CD4-positive, alpha-beta T cell treated with Interleukin-10 for 1 hour (primary cell): ENCODE measurements around the gene GPR62.

Experiments
- DNase-seq: peaks from one replicate; pipeline ENCODE4 v3.0.0-alpha.2; 2020

The GPR62 gene

DNA sequence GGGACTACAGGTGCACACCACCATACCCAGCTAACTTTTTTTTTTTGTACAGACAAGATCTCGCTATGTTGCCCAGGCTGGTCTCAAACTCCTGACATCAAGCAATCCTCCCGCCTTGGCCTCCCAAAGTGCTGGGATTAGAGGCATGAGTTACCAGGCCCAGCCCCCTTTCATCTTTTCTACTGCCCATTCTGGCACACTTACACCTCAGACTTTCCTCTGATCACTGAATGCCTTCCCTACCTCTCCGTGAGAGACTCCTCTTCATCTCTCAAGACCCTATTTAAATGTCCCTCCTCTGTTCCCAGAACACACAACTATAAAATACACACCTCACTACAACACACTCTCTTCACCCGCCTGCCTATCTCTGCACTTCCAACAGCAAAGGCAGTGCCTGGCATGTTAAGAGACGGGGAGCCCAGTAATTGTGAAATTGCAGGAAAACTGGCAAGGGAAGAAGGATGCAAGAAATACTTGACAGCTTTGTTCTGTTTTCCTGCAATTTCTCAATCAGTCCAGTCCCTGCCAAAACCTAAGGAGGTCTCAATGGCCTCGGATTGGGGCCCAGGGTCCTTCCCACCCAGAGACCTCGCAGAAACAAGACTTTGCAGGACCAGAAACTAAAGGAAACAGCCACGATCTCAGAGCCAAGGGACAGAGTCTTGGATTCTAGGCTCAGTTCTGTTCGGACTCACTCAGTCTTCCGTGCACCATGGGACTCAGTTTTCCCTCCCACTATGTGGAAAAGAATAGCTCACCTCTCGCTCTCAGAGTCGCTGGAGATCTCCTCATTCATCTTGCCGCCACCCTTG lies 14.3 kb upstream of the GPR62 start:
- DNase-seq = no peak

GRCh38 chr3:51941463-51941797 lies 13.8 kb upstream of the GPR62 start:
- no peak for DNase-seq

- peak; percentile 100 for DNase-seq
These were observed 13.2 kb upstream of the GPR62 start, which contains the start of the genes PARP3 and RRP9 for GRCh38 chr3:51941798-51942602. Gene PARP3, plus strand, starts transcription at chr3:51942363. Its CDS starts 993 bp downstream, at chr3:51943356. Gene RRP9, minus strand, starts transcription at chr3:51941904. Its CDS starts 37 bp downstream, at chr3:51941867.

DNA sequence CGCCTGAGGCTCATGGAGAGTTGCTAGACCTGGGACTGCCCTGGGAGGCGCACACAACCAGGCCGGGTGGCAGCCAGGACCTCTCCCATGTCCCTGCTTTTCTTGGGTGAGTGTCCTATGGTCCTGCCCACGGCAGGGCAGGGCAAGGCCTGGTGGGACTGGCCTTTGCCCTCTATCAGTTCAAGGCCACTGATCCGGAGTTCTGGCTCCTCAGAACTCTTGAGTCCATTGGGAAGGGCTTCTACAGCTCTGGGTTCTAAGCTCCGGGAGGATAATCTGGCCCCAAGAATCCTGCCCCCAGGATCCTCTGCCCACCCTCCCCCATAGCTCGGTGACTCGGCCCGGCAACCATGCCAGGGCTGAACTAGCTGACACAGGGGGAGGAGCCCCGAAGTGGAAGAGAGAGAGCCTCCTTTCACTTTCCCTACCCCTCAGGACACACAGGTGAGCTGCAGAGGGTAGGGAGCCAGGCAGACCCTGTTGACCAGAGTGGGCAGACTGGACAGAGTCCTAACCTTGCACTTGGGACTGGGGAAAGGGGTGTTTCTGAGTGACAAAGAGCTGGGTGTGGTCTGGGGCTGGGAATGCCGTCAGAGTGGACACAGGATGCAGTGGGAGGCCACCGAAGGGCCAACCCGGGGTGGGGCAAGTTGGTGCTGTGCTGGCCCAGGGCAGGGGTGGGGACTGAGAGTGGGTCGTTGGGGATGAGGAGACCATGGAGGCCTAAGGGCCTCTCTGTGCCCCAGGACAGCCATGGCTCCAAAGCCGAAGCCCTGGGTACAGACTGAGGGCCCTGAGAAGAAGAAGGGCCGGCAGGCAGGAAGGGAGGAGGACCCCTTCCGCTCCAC lies 12.4 kb upstream of the GPR62 start:
- peak; percentile 60 for DNase-seq

GRCh38 chr3:51943451-51944391 lies 11.5 kb upstream of the GPR62 start:
- no peak for DNase-seq

- no peak for DNase-seq
These were observed 10.6 kb upstream of the GPR62 start for GRCh38 chr3:51944451-51945021.

DNA sequence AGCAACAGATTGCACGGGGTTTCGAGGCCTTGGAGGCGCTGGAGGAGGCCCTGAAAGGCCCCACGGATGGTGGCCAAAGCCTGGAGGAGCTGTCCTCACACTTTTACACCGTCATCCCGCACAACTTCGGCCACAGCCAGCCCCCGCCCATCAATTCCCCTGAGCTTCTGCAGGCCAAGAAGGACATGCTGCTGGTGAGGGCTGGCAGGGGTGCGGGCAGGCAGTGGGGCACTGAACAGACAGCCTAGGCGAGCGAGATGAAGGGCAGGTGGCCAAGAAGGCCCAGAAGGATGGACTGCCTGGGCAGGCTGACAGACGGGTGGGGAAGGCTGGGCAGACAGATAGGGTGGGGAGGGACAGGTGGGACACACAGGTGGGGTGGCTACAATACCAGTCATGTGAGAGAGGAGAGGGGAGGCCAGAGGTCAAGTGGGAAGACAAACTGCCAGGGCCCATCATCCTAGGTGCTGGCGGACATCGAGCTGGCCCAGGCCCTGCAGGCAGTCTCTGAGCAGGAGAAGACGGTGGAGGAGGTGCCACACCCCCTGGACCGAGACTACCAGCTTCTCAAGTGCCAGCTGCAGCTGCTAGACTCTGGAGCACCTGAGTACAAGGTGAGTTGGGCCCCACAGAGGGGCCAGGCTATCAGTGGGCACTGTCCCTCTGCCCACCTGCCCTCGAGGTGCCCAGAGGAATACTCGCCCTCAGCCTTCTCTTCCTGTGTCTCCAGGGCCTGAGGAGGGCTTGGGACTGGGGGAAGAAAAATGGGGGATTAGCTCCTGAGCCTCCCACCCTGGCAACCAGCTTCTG lies 9.9 kb upstream of the GPR62 start:
- DNase-seq = no peak

DNA sequence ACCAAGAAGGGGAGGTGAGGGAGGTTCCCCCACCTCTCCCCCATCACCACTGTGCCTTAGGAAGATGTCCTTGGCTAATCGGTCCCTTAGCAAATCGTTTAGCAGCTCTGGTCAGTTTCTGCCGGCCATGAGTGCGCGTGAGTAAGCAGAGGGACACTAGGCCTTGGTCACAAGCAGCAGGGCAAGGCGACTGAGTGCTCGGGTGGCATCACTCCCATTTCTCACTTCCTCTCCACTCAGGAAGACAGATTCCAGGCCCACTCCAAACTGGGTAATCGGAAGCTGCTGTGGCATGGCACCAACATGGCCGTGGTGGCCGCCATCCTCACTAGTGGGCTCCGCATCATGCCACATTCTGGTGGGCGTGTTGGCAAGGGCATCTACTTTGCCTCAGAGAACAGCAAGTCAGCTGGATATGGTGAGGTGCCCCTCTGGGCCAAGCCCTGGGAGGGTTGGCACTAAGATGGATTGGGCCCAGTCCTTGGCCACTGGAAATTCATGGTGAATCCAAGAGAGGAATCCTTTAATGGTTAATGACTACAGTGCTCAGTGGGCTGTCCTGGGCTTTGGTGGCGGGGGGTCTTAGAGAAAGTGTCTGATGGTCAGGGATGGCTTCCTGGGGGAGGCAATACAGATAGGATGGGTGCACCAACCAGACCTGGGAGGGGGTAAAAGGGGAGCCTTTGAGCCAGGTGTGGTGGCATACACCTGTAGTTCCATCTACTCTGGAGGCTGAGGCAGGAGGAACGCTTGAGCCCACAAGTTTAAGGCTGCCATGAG lies 9.1 kb upstream of the GPR62 start:
- DNase-seq = no peak

DNA sequence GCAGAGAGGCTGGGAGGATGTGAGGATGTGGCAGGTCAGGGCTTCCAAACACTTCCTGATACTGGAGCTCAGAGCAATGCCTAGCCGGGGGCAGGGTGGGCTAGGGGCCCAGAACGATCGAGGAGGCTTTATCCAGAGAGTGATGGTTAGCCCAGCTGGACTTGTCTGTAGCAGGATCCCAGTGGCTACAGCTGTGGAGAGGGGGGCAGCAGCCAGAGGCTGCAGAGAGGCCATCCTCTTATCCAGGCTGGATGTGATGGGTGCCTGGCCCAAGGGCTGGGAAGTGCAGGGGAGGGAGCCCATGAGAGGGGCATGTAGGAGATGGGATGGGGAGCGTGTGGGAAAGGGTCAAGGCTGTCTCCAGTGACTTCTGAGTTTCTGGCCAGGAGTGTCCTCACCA lies 8.4 kb upstream of the GPR62 start:
- DNase-seq = no peak

GRCh38 chr3:51947215-51947900 lies 7.8 kb upstream of the GPR62 start:
- no peak for DNase-seq

GRCh38 chr3:51948016-51948580 lies 7.1 kb upstream of the GPR62 start:
- no peak for DNase-seq

- DNase-seq = no peak
These were observed 6.1 kb upstream of the GPR62 start for GRCh38 chr3:51949121-51949520.

DNA sequence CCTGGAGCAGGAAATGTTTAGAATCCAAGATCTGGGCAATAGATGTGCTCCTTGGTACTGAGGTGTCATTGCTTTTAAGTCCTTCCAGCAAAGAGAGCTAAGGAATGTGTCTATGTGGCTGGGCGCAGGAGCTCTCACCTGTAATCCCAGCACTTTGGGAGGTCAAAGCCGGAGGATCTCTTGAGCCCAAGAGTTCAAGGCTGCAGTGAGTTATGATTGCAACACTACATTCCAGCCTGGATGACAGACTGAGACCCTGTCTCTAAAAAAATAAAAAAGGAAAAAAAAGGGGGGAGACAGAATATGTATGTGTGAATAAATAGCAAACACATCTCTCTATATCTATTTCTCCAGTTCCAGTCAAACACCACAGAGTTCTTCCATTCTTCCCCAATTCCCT lies 4.3 kb upstream of the GPR62 start:
- no peak for DNase-seq

GRCh38 chr3:51953445-51953844 lies 1.7 kb upstream of the GPR62 start:
- no peak for DNase-seq

DNA sequence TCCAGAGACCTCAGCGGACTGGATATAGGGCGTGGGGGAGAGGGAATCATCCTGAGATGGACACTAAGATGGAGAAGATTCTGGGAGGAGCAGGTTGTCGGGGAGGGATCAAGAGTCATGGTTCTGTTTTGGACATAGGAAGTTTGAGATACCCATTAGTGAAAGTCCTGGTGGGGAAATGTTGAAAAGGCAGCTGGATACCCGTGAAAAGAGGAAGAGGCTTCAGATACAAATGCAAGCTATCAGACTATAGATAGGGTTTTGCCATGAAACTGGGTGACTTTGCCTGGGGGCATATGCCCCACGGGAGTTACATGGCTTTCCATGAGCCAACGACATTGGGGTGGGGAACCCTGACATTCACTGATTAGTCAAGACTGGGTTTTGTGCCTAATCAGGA lies 1.1 kb upstream of the GPR62 start:
- DNase-seq = no peak

DNA sequence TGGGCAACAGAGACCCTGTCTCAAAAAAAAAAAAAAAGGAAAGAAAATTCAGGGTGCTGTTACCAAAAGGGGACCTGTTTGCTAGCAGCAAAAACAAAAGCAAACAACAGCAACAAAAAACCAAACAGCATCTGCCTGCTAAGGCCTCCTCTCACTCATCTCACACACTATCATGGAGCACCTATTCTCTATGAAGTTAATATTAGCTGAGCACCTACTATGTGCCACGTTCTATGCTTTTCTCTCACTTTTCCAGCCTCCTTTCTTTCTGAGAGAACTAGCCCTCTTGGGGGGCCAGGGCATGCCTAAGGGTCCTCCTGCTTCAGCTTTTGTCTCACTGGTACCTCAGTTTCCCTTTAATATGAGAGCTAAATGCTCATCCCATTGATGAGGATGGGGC lies 468 bp upstream of the GPR62 start:
- no peak for DNase-seq

- peak; percentile 41 for DNase-seq
These were observed 951 bp downstream of the GPR62 start for GRCh38 chr3:51955893-51956770.
